H1 (cell line): ENCODE results near the gene LRP1-AS. TPM values are rescaled to one million over a fixed set of nuclear protein-coding genes. Genes with fewer than 3 reads are reported as not detected.

ENCODE experiments used
- CTCF ChIA-PET: fragments of 300-600 bp; sonication (Branson Sonifier 250); formaldehyde crosslinking; loops from one replicate; lab custom pipeline; 2021; ENCODE audit not compliant: partially characterized antibody; lab: Charles Lee
- POLR2A ChIA-PET: fragments of 300-600 bp; sonication (Branson Sonifier 250); formaldehyde crosslinking; loops from one replicate; lab custom pipeline; 2021; ENCODE audit warnings: inconsistent platforms; ENCODE audit not compliant: partially characterized antibody; lab: Charles Lee
- DNase-seq, 2 experiments: peaks; one replicate each; pipeline versions ENCODE4 v3.0.0 to v3.0.0-alpha.2; 2010 to 2022; ENCODE audit warnings: low spot score in 2 of 2, low read depth in 1 of 2, mixed read lengths in 1 of 2
- FAIRE-seq: peaks from 2 replicates; lab custom pipeline; 2011; peaks lifted over from hg19 to GRCh38; lab: Jason Lieb, UNC
- H2AFZ ChIP-seq: 2 replicates; pipeline ENCODE4 v1.8.1; 2012; ENCODE audit warnings: low read length, inconsistent platforms
- H2AK5ac ChIP-seq: 2 replicates; pipeline ENCODE4 v1.6.1; 2013; ENCODE audit warnings: low read depth, low read length
- H2BK120ac ChIP-seq: replicated peaks from 2 replicates; pipeline ENCODE3; 2013; ENCODE audit warnings: low read depth, low read length, inconsistent platforms
- H2BK12ac ChIP-seq: 2 replicates; pipeline ENCODE4 v1.6.1; 2013; ENCODE audit warnings: low read depth, low read length
- H2BK15ac ChIP-seq: 2 replicates; pipeline ENCODE4 v1.6.1; 2013; ENCODE audit warnings: low read length
- H2BK20ac ChIP-seq: 2 replicates; pipeline ENCODE4 v1.6.1; 2013; ENCODE audit warnings: low read length
- H2BK5ac ChIP-seq: 2 replicates; pipeline ENCODE4 v1.6.1; 2013; ENCODE audit warnings: low read depth, low read length
- H3K14ac ChIP-seq: 2 replicates; pipeline ENCODE4 v1.6.1; 2013; ENCODE audit warnings: inconsistent platforms; ENCODE audit not compliant: insufficient read length
- H3K18ac ChIP-seq: 2 replicates; pipeline ENCODE4 v1.6.1; 2013; ENCODE audit warnings: low read length; ENCODE audit errors: extremely low read depth
- H3K23ac ChIP-seq: 2 replicates; pipeline ENCODE4 v1.6.1; 2013; ENCODE audit warnings: inconsistent platforms; ENCODE audit not compliant: insufficient read length
- H3K23me2 ChIP-seq: 2 replicates; pipeline ENCODE4 v1.6.1; 2013; ENCODE audit warnings: low read depth, low read length
- H3K27ac ChIP-seq: 2 replicates; pipeline ENCODE4 v1.6.1; 2011; ENCODE audit warnings: low read depth, low read length, inconsistent platforms
- H3K27me3 ChIP-seq, 4 experiments: replicated peaks in 1 of 4; 1 replicate in 1 of 4; 2 replicates in 3 of 4; pipeline versions ENCODE4 v1.6.1 to v1.8.1; 2011 to 2013; ENCODE audit warnings: low read length in 3 of 4, mild to moderate bottlenecking in 3 of 4, inconsistent platforms in 2 of 4, mixed read lengths in 2 of 4, moderate library complexity in 1 of 4; ENCODE audit not compliant: control insufficient read depth in 3 of 4, insufficient read depth in 3 of 4; ENCODE audit errors: extremely low read depth in 1 of 4
- H3K36me3 ChIP-seq, 4 experiments: 2 replicates each; pipeline versions ENCODE4 v1.6.1 to v1.8.1; 2011 to 2013; ENCODE audit warnings: mild to moderate bottlenecking in 4 of 4, low read length in 3 of 4, moderate library complexity in 2 of 4, control low read depth in 1 of 4, inconsistent platforms in 1 of 4; ENCODE audit not compliant: insufficient read depth in 4 of 4, control insufficient read depth in 2 of 4
- H3K4ac ChIP-seq: replicated peaks from 2 replicates; pipeline ENCODE3; 2013; ENCODE audit warnings: low read length, low read depth, mixed read lengths, inconsistent platforms; ENCODE audit not compliant: insufficient read length
- H3K4me1 ChIP-seq, 4 experiments: replicated peaks in 1 of 4; 1 replicate in 1 of 4; 2 replicates in 3 of 4; pipeline versions ENCODE4 v1.6.1 to v1.8.1; 2011 to 2013; ENCODE audit warnings: low read length in 3 of 4, inconsistent platforms in 2 of 4, mixed read lengths in 1 of 4; ENCODE audit not compliant: insufficient read depth in 4 of 4, control insufficient read depth in 3 of 4
- H3K4me2 ChIP-seq, 2 experiments: 2 replicates each; pipeline versions ENCODE4 v1.6.1 to v1.8.1; 2011 to 2013; ENCODE audit warnings: low read depth in 2 of 2, low read length in 2 of 2, control low read depth in 1 of 2, inconsistent platforms in 1 of 2, mild to moderate bottlenecking in 1 of 2; ENCODE audit not compliant: insufficient read depth in 1 of 2
- H3K4me3 ChIP-seq, 4 experiments: fragments of 200-600, 300-600 bp in 1 of 4; sonication (generic), shearing (Covaris generic), sonication (Bioruptor Twin) in 1 of 4; 2 replicates each; pipeline versions ENCODE4 v1.5.1 to v1.8.1; 2011 to 2016; ENCODE audit warnings: low read length in 4 of 4, low read depth in 3 of 4, control low read depth in 2 of 4, inconsistent platforms in 2 of 4, mild to moderate bottlenecking in 2 of 4, mixed read lengths in 1 of 4, moderate library complexity in 1 of 4; ENCODE audit not compliant: insufficient read depth in 2 of 4; ENCODE audit errors: extremely low read depth in 1 of 4
- H3K56ac ChIP-seq: replicated peaks from 2 replicates; pipeline ENCODE3; 2013; ENCODE audit warnings: low read depth, mild to moderate bottlenecking, mixed read lengths, low read length, inconsistent platforms; ENCODE audit not compliant: insufficient read length
- H3K79me1 ChIP-seq: 2 replicates; pipeline ENCODE4 v1.6.1; 2013; ENCODE audit warnings: low read depth, low read length, control low read depth
- H3K79me2 ChIP-seq, 2 experiments: 2 replicates each; pipeline versions ENCODE4 v1.6.1 to v1.8.1; 2012 to 2013; ENCODE audit warnings: low read length in 2 of 2, mild to moderate bottlenecking in 2 of 2, inconsistent platforms in 1 of 2; ENCODE audit not compliant: insufficient read depth in 2 of 2, control insufficient read depth in 1 of 2
- H3K9ac ChIP-seq, 4 experiments: replicated peaks in 1 of 4; 1 replicate in 1 of 4; 2 replicates in 3 of 4; pipeline versions ENCODE4 v1.6.1 to v1.8.1; 2011 to 2013; ENCODE audit warnings: low read depth in 3 of 4, low read length in 3 of 4, control low read depth in 2 of 4, mild to moderate bottlenecking in 2 of 4, moderate library complexity in 2 of 4, inconsistent platforms in 1 of 4; ENCODE audit errors: extremely low read depth in 1 of 4
- H3K9me3 ChIP-seq, 2 experiments: 2 replicates each; pipeline versions ENCODE4 v1.6.1 to v1.8.1; 2012 to 2013; ENCODE audit warnings: mild to moderate bottlenecking in 2 of 2, moderate library complexity in 2 of 2, control low read depth in 1 of 2, inconsistent platforms in 1 of 2, low read depth in 1 of 2, low read length in 1 of 2, mixed read lengths in 1 of 2; ENCODE audit not compliant: insufficient read depth in 2 of 2
- H4K20me1 ChIP-seq, 2 experiments: replicated peaks in 1 of 2; 2 replicates each; pipeline versions ENCODE3 to v1.8.1; 2011 to 2013; ENCODE audit warnings: inconsistent platforms in 2 of 2, low read length in 2 of 2, mild to moderate bottlenecking in 1 of 2; ENCODE audit not compliant: insufficient read depth in 2 of 2, control insufficient read depth in 1 of 2
- H4K5ac ChIP-seq: 2 replicates; pipeline ENCODE4 v1.6.1; 2013; ENCODE audit warnings: low read length, low read depth, mixed read lengths, inconsistent platforms; ENCODE audit not compliant: insufficient read length
- H4K8ac ChIP-seq: 2 replicates; pipeline ENCODE4 v1.8.0; 2013; ENCODE audit warnings: mild to moderate bottlenecking, moderate library complexity, low read length, inconsistent platforms; ENCODE audit not compliant: insufficient read depth; ENCODE audit errors: extremely low read depth
- H4K91ac ChIP-seq: replicated peaks from 2 replicates; pipeline ENCODE3; 2013; ENCODE audit warnings: low read length, mixed read lengths, inconsistent platforms; ENCODE audit not compliant: insufficient read length
- EP300 ChIP-seq, 2 experiments: IDR thresholded peaks; 1 replicate in 1 of 2; 2 replicates in 1 of 2; pipeline ENCODE4 v1.6.1; 2011 to 2012; ENCODE audit warnings: low read depth in 2 of 2, low read length in 2 of 2, mild to moderate bottlenecking in 2 of 2, borderline replicate concordance in 1 of 2, inconsistent platforms in 1 of 2, moderate library complexity in 1 of 2
- MAFK ChIP-seq: IDR thresholded peaks from 2 replicates; pipeline ENCODE4 v1.6.1; 2012; ENCODE audit warnings: low read depth, mild to moderate bottlenecking, improper control_type of control experiment, low read length
- POLR2A ChIP-seq, 2 experiments: IDR thresholded peaks; 1 replicate in 1 of 2; 2 replicates in 1 of 2; pipeline ENCODE4 v1.6.1; 2011; ENCODE audit warnings: low read depth in 2 of 2, low read length in 2 of 2, mild to moderate bottlenecking in 2 of 2; ENCODE audit errors: control extremely low read depth in 1 of 2
- POU5F1 ChIP-seq: IDR thresholded peaks from 2 replicates; pipeline ENCODE4 v1.6.1; 2011; ENCODE audit warnings: low read depth, mild to moderate bottlenecking, low read length, moderate library complexity
- RNF2 ChIP-seq: fragments of 200-900, 300-1000 bp; sonication (generic); IDR thresholded peaks from 2 replicates; pipeline ENCODE4 v1.7.1; 2016; ENCODE audit warnings: borderline replicate concordance, low read depth, mild to moderate bottlenecking, antibody characterized with exemption, low read length; ENCODE audit not compliant: poor library complexity, severe bottlenecking; ENCODE audit errors: missing control alignments
- RXRA ChIP-seq: IDR thresholded peaks from 2 replicates; pipeline ENCODE4 v1.6.1; 2011; ENCODE audit warnings: low read depth, mild to moderate bottlenecking, low read length, moderate library complexity; ENCODE audit not compliant: insufficient read depth
- SP4 ChIP-seq: IDR thresholded peaks from 2 replicates; pipeline ENCODE4 v1.6.1; 2012; ENCODE audit warnings: low read length, inconsistent platforms
- TEAD4 ChIP-seq: IDR thresholded peaks from 2 replicates; pipeline ENCODE4 v1.6.1; 2012; ENCODE audit warnings: low read depth, low read length, inconsistent platforms, mixed read lengths
- WGBS, 2 experiments: shearing (Covaris generic) in 1 of 2; methylation state at CpG; one replicate each; pipeline versions ENCODE4 v1.1.6 to v1.1.7; 2013 to 2015; ENCODE audit warnings: low lambda C conversion rate in 2 of 2, mixed read lengths in 2 of 2, inconsistent platforms in 1 of 2, low coverage in 1 of 2, missing lambda C conversion rate in 1 of 2; ENCODE audit not compliant: insufficient replicate concordance in 2 of 2, insufficient coverage in 1 of 2, insufficient read length in 1 of 2; ENCODE audit errors: extremely low coverage in 1 of 2, missing lambda C conversion rate in 1 of 2; 5-methylcytosine and 5-hydroxymethylcytosine counted together
- polyA plus RNA-seq, 7 experiments: library from polyadenylated mRNA; depleted of rRNA in 3 of 7; stranded (reverse) in 5 of 7; unstranded in 2 of 7; fragments of >200 nt in 5 of 7; fragments of 200-250 nt in 2 of 7; gene quantifications; 1 replicate in 5 of 7; 2 replicates in 1 of 7; 4 replicates in 1 of 7; pipeline versions ENCODE4 v1.2.1 to v1.2.3, GENCODE V29; 2011 to 2013; ENCODE audit warnings: missing spikeins in 2 of 7, mixed read lengths in 2 of 7
- total RNA-seq: library from RNA; stranded (reverse); fragmentation: NEBNext Ultra II Directional; extraction: Animal tissue kit (Norgen Biotek cat#: 25700); gene quantifications from 2 replicates; pipeline ENCODE4 v1.2.1, GENCODE V29; 2021
- TF ChIP-seq, protein P1 (sequence below): IDR thresholded peaks from 2 replicates; pipeline ENCODE4 v1.6.1; 2012; ENCODE audit warnings: inconsistent platforms

The LRP1-AS gene
- total and polyA plus RNA-seq, 2 of the 8 experiments (the other 6 are each of a cell fraction or from before 2014, with no cell fraction given): not detected

GRCh38 chr12:57180321-57180989 lies 33.0 kb upstream of the LRP1-AS start:
- Histone ChIP-seq H2BK120ac (no peak overlapping the region), H3K4me2 (no peak overlapping the region), H2BK15ac (no peak overlapping the region), H3K18ac (no peak overlapping the region), H2BK20ac (no peak overlapping the region), H4K20me1 (peaks cover 9 to 21% of the 10 kb centered on the region in 2 experiments), H3K4me1 (no peaks in the 10 kb centered on the region; a peak in 1 of 7 replicates), H3K23me2 (no peaks in the 10 kb centered on the region), H4K5ac (no peak overlapping the region), H3K79me2 (no peaks in the 10 kb centered on the region), H3K27me3 (no peaks in the 10 kb centered on the region), H3K14ac (no peak overlapping the region), H3K27ac (no peak overlapping the region), H2BK5ac (no peak overlapping the region), H3K36me3 (peaks cover 48 to 76% (median 71%) of the 10 kb centered on the region in 4 experiments), H3K4me3 (no peak overlapping the region), H2BK12ac (no peak overlapping the region), H3K79me1 (no peaks in the 10 kb centered on the region), H3K23ac (no peak overlapping the region), H3K9me3 (no peaks in the 10 kb centered on the region), H2AK5ac (no peak overlapping the region), H4K91ac (no peak overlapping the region), H3K4ac (no peak overlapping the region), H3K56ac (no peak overlapping the region), H2AFZ (no peak overlapping the region), H4K8ac (no peak overlapping the region), H3K9ac (no peak overlapping the region)
- WGBS, 2 experiments: 92% methylated on average over 20 of the region's 20 CpGs; no CpG with 5 or more reads in 1 of the 2 experiments
- FAIRE-seq: no peak
- CTCF ChIA-PET: interaction anchor here (1.0 to 21.9 kb wide), 11 partner anchors 4 to 63 kb away, joined by 3 to 389 read pairs (median 3); partner anchors contain the start of gene LRP1
- no peak for DNase-seq
- TF ChIP-seq TEAD4 (no peak), EP300 (IDR thresholded peaks at IDR 0.05; ENCODE audit: borderline replicate concordance in 1 of 2, low read depth in 2 of 2, low read length in 2 of 2) (no peak), MAFK (no peak), RNF2 (no peak), SP4 (no peak), RXRA (no peak), POLR2A (IDR thresholded peaks at IDR 0.05; ENCODE audit: control extremely low read depth in 1 of 2, low read depth in 2 of 2, low read length in 2 of 2) (no peak), POU5F1 (no peak)
- TF ChIP-seq, protein P1, sequence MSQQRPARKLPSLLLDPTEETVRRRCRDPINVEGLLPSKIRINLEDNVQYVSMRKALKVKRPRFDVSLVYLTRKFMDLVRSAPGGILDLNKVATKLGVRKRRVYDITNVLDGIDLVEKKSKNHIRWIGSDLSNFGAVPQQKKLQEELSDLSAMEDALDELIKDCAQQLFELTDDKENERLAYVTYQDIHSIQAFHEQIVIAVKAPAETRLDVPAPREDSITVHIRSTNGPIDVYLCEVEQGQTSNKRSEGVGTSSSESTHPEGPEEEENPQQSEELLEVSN: no peak
- POLR2A ChIA-PET: interaction anchor here (0.7 to 4.6 kb wide), 13 partner anchors 8 to 59 kb away, joined by 3 to 15 read pairs (median 4); partner anchors contain the start of genes LRP1-AS and SHMT2
